ENCODE data around the gene SLC2A4RG.

Gene SLC2A4RG

DNA sequence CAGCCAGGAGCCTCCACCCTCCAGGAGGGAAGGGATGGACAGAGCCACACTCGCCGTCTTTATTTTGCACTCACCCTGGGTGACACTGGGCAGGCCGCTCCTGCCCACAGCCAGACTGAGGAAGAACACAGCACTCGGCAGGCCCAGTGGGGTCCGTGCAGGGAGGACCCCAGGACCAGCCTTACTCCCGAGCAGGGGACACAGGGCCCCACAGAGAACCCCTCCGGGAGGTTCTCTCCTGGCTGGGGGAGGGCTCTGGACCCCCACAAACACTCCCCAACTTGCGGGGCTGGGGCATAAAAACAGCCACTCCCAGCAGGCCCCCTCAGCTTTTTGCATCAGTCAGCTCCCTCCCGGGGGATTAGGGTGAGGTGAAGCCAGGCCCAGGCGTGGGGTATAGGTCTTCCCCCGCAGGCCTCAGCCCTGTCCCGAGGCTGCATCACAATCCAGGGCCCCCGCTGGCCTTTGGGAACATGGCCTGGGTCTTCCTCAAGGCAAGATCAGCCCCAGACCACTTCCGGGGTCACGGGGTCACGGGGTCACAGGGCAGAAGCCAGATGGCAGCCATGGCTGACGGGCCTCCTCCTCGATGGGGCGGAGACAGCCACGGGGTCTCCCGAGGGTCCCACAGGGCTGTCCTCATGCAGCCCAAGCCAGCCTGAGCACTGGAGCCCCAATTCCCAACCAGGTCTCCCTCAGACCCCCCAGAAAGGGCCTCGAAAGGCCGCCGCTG, 39.9 kb upstream of the SLC2A4RG start:
- DNase-seq (ENCODE audit: low read depth in 2 of 2, low spot score in 1 of 2) = no peak

DNA sequence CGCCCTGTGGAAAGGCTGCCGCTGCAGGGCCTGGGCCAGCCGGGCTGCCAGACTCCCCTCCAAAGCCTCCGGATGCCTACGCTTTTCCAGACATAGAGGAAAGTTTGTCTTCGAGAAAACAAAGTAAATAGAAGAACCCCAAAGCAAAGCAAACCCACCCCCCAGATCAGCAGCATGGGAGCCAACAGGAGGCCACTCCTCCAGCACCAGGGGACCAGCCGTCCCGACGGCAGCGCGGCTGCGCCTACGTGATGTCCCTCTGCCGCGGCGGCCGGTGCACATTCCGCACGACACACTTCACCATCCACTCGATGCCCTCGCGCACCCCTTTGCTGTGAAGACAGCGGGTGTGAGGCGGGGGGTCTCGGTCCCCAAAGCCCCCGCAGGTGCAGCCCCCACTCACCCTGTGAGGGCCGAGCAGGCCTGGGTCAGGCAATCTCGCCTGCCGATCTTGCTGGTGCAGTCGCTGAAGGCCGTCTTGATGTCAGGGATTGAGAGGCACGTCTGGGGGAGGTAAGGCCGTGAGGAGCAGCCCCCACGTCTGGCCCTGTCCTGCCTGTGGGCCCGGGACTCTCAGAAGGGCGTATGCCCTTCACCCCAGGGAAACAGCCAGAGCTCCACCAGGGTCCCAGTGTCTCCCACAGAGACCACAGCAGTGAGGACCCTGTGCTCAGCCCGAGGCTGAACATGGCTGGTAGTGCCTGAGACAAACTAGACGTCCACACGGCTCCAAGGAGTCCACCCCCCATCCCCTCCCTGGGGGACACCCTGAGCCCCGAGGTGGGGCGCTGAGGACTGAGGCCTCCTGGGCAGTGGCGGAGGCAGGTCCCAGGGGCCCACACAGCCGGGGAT, 39.2 kb upstream of the SLC2A4RG start:
- no peak for DNase-seq (ENCODE audit: low read depth in 2 of 2, low spot score in 1 of 2)

DNA sequence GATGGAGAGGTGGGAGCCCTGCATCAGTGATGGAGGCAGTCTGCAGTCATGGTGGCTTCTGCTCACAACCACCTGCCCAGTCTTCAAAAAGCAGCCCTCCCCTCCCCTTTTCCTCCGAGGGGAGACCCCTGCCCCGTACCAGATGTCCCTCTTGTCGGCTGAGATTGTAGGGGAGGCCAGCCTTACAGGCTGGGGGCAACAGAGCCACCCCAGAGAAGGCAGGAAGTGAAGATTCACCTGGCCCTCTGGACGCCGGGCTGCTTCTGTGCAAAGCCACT, 38.6 kb upstream of the SLC2A4RG start:
- DNase-seq (ENCODE audit: low read depth in 2 of 2, low spot score in 1 of 2) = no peak

DNA sequence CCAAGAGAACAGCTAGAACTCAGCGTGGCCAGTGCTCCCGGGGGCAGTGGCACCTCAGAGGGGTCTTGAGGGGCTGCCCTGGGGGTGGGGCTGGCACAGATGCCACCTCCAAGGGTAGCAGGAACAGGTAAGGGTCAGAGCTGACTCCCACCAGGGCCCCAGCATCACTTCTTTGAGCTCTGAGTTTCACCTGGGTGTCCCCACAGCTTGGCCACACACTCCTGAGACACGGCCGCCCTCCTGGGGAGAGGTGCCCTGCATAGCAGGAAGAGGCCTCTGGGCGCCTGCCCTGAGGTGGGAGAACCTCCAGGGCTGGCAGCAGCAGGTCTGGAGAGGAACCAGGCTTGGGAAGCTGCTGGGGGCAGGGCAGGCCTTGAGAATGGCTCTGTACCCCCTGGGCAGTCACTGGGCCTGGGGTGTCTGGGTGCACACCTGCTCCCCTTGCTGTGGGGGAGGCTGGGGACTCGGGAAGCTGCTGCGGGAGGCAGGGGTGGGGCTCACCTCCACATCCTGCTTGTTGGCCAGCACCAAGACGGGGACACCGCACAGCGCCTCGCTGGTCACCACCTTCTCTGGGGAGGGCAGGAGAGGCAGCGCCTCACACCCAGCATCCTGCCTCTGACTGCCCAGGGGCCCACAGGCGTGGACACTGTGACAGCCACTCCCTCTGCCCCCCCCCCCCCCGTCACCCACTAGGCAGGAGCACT, 38.1 kb upstream of the SLC2A4RG start:
- no peak for DNase-seq (ENCODE audit: low read depth in 2 of 2, low spot score in 1 of 2)

DNA sequence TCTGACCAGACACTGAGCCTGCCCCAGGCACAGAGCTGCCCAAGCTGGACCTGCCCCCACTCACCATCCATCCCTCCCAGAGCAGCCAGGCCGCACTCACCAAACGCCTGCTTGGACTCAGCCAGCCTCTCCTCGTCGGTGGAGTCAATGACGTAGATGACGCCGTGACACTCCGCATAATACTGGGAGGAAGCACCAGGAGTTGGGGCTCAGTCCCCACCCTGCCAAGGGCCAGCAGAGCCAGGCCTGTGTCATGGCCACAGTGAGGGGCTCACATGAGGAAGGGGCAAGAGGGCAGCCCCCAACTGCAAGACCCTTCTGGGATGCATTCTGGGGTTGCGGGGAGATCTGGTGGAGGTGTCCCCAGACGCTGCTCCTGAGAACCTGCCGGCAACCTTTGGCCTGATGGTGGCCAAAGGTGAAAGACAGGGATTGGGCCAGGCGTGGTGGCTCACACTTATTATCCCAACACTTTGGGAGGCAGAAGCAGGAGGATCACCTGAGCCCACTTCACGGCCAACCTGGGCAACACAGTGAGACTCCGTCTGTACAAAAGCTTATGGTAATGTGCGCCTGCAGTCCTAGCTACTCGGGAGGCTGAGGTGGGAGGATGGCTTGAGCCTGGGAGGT, 37.4 kb upstream of the SLC2A4RG start:
- no peak for DNase-seq (ENCODE audit: low read depth in 2 of 2, low spot score in 1 of 2)

DNA sequence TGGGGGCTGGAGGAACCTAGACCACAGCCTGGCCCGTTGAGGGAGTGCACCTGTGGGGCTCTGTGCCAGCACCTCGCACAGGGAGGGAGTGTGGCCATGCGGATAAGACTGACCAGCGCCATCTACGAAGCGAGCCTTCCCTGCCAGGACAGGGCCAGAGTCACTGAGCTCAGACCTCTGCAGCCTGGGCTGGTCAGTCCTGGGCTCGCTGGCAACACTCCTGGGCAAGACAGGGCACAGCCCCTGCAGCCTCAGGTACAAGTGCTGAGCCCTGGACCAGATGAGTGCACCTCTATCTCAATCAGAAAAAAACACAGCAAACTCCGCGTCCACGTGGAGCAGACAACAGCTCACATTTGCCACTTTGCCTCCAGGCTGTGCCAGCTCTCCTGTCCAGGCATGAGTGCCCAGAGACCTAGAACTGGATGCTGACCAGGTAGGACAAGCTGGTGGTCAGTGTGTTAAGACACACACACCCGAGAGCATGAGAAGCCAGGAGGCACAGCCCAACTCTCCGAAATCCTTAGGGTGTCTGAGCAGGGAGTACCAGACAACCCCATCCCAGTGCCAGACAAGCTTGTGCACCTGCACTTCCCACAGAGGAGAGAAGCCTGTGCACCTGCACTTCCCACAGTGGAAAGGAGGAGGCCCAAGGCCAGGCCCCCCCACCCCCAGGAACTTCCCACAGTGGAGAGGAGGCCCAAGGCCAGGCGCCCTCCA, 36.7 kb upstream of the SLC2A4RG start:
- no peak for DNase-seq (ENCODE audit: low read depth in 2 of 2, low spot score in 1 of 2)

DNA sequence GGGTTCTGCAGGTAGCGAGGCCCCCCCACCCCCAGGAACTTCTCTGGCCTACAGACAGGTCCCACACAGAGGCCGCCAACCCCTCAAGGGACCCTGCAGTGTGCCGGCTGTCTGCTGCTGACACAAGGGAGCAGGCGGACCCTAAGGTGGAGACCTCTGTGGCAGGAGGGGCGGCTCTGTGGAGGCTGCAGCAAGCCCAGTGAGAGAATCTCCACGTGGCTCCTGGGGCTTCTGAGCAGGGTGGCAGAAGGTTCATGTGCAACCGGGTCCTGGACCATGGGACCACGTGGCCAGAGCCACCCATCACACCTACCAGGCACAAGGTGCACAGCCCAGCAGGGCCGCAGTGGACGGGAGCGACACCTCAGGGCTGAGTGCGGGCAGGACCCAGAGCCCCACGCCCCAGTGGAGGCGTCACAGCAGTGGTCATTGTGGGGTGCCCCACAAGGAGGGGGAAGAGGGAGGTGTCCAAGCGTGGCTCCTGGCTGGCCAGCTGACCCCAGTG, 36.1 kb upstream of the SLC2A4RG start:
- DNase-seq (ENCODE audit: low read depth in 2 of 2, low spot score in 1 of 2) = no peak

DNA sequence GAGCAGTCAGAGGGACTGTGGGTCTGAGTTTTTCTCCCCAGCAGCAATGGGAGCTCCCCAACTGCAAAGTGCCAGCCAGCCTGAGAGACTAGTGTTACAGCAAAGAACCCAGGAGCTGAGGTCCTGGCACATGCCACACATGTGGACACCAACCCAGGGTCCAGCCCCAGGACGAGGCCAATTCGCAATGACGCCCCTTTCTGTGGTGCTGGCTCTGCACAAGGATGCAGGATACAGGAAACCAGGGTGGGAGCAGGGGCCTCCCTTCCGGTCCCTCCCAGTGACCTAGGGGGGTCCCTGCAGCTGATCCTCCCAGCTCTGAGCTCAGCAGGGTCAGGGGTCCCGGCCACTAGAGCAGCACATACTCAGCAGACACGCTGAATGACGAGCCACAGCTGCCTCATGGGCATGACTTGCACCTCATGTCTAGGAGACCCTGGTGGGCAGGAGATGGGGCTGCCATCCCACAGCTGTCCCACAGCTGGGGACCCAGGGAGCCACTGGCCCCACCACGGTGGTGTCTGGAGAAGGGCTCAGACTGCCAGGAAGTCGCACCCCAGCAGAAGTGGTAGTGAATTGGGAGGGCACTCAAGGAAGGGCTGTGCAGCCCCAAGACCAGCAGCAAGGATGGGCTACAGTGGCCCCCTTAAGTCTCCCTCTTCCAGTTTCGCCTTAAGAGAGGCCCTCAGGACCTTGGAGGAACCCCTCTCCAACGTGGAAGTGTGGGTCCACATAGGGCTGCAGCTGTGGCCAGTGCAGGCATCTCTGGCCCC, 35.4 kb upstream of the SLC2A4RG start:
- no peak for DNase-seq (ENCODE audit: low read depth in 2 of 2, low spot score in 1 of 2)

DNA sequence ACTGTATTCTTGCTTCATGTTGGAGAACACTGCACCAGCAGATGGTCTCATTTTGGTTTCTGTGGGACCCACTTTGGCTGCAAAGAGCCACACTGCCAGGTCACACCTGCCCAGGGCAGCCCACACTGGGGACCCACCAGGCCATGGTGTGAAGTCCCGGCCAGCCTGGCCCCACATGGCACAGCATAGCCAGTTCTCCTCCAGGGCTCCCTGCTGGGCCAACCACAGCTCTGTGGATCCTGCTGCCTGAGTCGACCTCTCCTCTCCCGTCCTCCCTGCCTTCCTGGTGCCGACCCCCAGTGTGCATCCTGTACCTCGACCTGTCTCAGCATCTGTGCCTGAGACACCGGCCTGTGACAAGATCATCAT, 34.8 kb upstream of the SLC2A4RG start:
- no peak for DNase-seq (ENCODE audit: low read depth in 2 of 2, low spot score in 1 of 2)

DNA sequence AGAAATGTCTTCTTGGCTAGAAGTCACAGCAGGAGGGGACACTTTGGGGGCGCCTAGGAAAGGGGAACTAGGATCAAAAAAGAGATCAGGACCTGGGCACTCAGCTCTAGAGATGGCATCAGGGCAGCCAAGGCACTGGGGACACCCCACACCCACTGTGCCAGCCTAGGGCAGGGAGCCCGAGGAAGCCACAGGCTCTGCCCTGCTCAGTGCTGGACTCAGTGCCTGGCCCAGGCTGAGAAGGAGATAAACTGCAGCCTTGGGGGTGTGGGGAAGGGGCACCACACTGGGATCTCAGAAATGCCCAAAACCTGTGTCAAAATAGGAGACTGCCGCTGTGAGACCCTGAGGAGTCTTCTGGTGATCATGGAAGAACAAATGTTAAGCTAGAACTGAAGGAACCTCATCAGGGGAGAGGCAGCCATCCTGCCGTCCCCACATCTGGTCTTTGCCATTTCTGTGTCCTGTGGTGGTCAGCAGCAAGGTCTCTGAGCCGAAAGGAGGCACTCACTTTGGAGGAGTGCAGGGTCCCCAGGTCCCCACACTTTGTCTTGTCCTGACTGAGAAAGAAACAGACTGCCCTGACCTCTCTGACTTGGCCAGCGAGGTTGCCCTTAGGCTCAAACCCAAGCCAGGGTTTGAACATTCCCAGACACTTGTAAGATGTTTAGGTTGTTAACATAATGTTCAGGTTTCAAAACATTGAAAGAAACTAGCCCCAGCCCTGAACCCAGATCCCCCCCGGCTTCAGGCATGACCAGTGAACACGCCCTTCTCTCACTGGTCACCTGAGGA, 34.1 kb upstream of the SLC2A4RG start:
- no peak for DNase-seq (ENCODE audit: low read depth in 2 of 2, low spot score in 1 of 2)

DNA sequence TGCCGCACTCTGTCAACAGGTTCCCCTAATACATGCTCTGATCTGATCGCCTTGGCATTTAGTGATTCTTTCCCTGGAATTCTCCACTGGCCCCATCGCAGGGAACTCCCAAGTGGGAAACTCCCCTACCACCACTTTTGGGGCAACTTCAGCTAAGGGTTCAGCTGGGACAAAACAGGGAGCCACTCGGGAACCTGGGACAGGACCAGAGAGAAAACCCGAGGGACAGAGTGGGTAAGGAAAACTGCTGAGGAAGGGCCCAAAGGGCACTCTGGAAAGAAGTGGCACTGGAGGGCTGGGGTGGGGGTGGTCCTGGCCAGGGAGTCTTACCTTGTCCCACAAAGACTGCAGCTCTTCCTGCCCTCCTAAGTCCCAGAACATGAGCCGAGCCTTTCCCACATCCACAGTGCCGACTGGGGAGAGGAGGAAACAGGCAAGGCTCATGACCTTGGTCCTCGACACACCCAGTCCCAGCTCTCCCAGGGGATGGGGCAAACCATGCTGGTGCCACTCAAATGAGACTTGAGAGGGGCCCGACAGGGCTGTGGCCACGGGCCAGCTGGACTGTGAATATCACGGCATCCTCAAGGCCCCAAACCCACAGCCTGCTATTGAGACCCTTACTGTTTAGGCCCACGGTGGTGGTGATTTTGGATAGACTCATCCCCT, 33.4 kb upstream of the SLC2A4RG start:
- no peak for DNase-seq (ENCODE audit: low read depth in 2 of 2, low spot score in 1 of 2)

DNA sequence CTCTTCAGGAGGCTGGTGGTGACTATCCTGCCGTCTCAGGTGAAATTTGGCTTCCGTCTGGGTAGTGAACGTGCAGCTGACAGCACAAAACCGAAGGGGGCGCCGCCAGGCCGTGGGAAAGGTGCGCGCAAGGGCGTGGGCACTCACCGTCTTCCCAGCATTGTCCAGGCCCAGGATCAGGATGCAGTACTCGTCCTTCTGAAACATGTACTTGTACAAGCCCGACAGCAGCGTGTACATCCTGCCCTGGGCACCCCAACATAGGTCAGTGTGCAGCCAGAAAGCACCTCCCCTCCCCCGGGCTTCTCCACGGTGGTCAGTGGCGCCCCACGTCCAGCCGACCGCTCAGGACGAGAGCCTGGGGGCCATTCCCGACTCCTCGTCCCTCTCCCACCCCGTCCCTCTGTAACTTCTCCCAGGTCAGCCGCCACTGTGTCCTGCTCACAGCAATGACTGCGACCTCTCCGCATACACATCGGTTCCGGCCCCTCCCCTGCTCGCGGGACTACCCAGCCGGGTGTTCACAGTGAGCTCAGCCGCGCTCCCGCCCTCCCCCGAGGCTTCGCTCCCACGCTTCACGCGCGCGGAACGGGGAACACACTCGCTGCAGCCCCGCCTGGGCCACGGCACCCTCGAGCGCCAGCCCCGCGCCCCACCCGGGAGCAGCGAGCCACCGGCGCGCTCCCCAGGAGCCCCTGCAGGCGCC, 32.6 kb upstream of the SLC2A4RG start:
- peak in 1 of 2 donors; percentile 35 for DNase-seq (ENCODE audit: low read depth in 2 of 2, low spot score in 1 of 2)

DNA sequence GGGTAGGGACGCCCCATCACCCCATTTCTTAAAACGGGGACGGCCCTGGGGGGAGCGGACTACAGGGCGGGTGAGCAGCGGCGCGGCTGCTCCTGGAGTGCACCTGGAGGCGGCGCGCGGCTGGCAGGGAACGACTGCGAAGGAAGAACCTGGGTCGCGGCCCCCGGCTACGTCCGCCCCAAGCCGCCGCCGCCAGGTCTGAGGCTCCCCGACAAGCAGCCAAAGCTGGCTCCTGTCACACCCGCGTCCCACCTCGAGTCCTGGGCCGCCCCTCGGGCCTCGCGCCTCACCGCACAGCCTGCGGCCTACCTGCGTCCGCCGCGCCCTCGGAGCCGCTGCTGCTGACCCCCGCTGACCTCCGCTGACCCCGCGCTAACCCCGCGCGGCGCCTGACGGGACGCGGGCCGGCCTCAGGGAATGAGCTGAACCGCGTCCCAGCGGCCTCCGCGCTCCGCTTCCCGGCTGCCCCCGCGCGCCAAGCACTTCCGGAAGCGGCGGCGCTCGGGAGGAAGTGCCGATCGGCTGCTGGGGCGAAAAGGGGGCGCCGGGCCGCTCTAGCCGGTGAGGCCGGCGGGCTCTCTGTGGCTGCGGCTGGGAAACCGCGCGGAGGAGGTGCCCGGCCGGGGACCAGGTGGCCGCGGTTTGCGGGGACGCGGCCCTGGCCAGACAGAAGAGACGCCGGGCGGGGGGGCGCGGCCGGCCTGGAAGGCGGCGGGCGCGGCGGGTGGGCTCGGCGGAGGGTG, 31.8 kb upstream of the SLC2A4RG start, which contains the start of the genes ARFRP1 and ZGPAT:
Gene ARFRP1, minus strand, starts transcription at position 419 of the 743 bp plus-strand sequence. CDS start 885 bp downstream, outside the sequence.
Gene ZGPAT, plus strand, starts transcription at position 482 of the 743 bp plus-strand sequence. CDS start 542 bp downstream, outside the sequence.
- peak; percentile 66 to 70 for DNase-seq (ENCODE audit: low read depth in 2 of 2, low spot score in 1 of 2)

DNA sequence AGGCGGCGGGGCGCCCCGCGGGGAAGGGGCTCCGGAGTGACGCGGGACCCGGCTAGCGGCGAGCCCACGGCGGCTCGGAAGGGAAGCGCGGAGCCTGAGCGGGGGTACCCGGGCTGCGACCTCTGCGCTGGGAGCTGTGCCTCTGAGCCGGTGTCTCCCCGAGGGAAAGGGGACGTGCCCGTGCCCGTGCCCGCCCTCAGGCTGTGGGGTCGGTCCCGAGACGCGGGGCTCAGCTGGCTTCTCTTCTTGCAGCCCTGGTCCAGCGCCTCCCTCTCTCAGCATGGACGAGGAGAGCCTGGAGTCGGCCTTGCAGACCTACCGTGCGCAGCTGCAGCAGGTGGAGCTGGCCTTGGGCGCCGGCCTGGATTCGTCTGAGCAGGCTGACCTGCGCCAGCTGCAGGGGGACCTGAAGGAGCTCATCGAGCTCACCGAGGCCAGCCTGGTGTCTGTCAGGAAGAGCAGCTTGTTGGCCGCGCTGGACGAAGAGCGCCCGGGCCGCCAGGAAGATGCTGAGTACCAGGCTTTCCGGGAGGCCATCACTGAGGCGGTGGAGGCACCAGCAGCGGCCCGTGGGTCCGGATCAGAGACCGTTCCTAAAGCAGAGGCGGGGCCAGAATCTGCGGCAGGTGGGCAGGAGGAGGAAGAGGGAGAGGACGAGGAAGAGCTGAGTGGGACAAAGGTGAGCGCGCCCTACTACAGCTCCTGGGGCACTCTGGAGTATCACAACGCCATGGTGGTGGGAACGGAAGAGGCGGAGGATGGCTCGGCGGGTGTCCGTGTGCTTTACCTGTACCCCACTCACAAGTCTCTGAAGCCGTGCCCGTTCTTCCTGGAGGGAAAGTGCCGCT, 31.1 kb upstream of the SLC2A4RG start:
- no peak for DNase-seq (ENCODE audit: low read depth in 2 of 2, low spot score in 1 of 2)

DNA sequence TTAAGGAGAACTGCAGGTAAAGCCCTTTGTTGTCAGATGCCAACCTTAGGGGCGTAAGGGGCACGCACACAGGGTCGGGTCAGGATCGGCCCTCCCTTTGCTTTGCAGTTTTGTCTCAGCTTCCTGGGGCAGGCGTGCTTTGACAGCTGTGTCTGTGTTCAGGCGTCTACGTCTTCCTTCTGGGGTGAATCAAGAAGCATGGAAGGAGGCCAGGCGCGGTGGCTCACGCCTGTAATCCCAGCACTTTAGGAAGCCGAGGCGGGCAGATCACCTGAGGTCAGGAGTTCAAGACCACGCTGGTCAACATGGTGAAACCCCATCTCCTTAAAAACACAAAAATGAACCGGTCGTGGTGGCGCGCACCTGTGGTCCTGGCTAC, 30.4 kb upstream of the SLC2A4RG start:
- no peak for DNase-seq (ENCODE audit: low read depth in 2 of 2, low spot score in 1 of 2)

DNA sequence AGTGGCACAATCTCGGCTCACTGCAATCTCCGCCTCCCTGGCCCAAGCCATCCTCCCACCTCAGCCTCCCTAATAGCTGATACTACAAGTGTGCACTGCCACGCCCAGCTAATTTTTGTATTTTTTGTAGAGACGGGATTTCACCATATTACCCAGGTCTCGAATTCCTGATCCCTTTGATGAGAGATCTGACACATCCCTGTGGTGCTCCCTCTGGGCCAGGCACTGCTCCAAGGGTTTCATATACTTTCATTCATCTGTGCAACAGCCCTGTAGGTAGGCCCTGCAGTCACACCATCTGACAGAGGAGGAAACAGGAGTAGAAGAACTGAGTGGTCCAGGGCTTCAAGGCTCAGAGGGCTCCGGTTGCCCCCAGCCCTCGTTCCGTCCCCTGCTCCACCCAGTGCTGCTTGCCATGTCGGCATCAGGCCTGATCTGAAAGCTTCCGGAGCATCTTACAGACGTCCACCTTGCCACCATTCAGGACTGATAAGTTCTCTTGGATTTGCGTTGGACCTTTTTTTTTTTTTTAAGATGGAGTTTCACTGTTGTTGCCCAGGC, 28.4 kb upstream of the SLC2A4RG start:
- no peak for DNase-seq (ENCODE audit: low read depth in 2 of 2, low spot score in 1 of 2)
